NCI-H748 treated with DMSO at 0.1 percent for 48 hours (cell line): ENCODE data around the gene NFKBIL1.
"Not testable (repeated sequence)": the region's sequence is repeated elsewhere in the genome, so short reads cannot be mapped to it uniquely, and the experiment has no call there.

Experiments used
- DNase-seq: peaks from one replicate; lab custom pipeline; 2025; lab: John Stamatoyannopoulos, UW

The NFKBIL1 gene

GRCh38 chr6:31534521-31535040 lies 12.8 kb upstream of the NFKBIL1 start:
- DNase-seq, result no peak

GRCh38 chr6:31535538-31536324 lies 11.7 kb upstream of the NFKBIL1 start:
- no peak for DNase-seq

- no peak for DNase-seq
Measured at GRCh38 chr6:31538805-31539400, 8.5 kb upstream of the NFKBIL1 start.

GRCh38 chr6:31540640-31541039 lies 6.8 kb upstream of the NFKBIL1 start:
- no peak for DNase-seq

GRCh38 chr6:31541059-31541657 lies 6.2 kb upstream of the NFKBIL1 start:
- DNase-seq, result peak; percentile 62

GRCh38 chr6:31541658-31542521 lies 5.5 kb upstream of the NFKBIL1 start, which contains the start of gene DDX39B:
DDX39B (minus strand) TSS chr6:31542003; CDS start chr6:31540532, 1,471 bp downstream.
- peak; percentile 98 for DNase-seq

- no peak for DNase-seq
Measured at GRCh38 chr6:31543639-31544038, 3.8 kb upstream of the NFKBIL1 start.

- DNase-seq, result no peak
Measured at GRCh38 chr6:31544676-31545075, 2.7 kb upstream of the NFKBIL1 start.

GRCh38 chr6:31545291-31545690 lies 2.1 kb upstream of the NFKBIL1 start:
- no peak for DNase-seq

- DNase-seq, result peak; percentile 99
Measured at GRCh38 chr6:31546339-31546957, 960 bp upstream of the NFKBIL1 start, which contains the start of gene ATP6V1G2. ATP6V1G2 (minus strand) TSS chr6:31546608; CDS start chr6:31546559, 49 bp downstream.

GRCh38 chr6:31547727-31548543 lies 527 bp downstream of the NFKBIL1 start:
- no peak for DNase-seq

- DNase-seq, result no peak
Measured at GRCh38 chr6:31548544-31548873, 1.1 kb downstream of the NFKBIL1 start.

GRCh38 chr6:31551371-31551770 lies 4.0 kb downstream of the NFKBIL1 start:
- DNase-seq, result not testable (repeated sequence)

GRCh38 chr6:31556307-31556706 lies 8.9 kb downstream of the NFKBIL1 start:
- DNase-seq, result no peak

GRCh38 chr6:31557443-31558317 lies 10.3 kb downstream of the NFKBIL1 start:
- DNase-seq, result no peak

- no peak for DNase-seq
Measured at GRCh38 chr6:31558318-31558625, 10.9 kb downstream of the NFKBIL1 start.

GRCh38 chr6:31558631-31559500 lies 11.5 kb downstream of the NFKBIL1 start:
- no peak for DNase-seq

GRCh38 chr6:31559606-31559957 lies 12.2 kb downstream of the NFKBIL1 start:
- no peak for DNase-seq
